Endodermal cell (in vitro differentiated cells): ENCODE results near the gene DSCAML1. TPM values are rescaled to one million over a fixed set of nuclear protein-coding genes. Genes with fewer than 3 reads are reported as not detected.

Source experiments
- DNase-seq: peaks from one replicate; pipeline ENCODE4 v3.0.0-alpha.2; 2017
- H3K27ac ChIP-seq: 2 replicates; pipeline ENCODE4 v1.5.1; 2013; ENCODE audit warnings: mild to moderate bottlenecking, low read depth, low read length, moderate library complexity
- H3K27me3 ChIP-seq: 2 replicates; pipeline ENCODE4 v1.6.1; 2013; ENCODE audit warnings: mild to moderate bottlenecking, low read length, moderate library complexity; ENCODE audit not compliant: insufficient read depth, control insufficient read depth, poor library complexity, severe bottlenecking
- H3K36me3 ChIP-seq: 2 replicates; pipeline ENCODE4 v1.7.0; 2013; ENCODE audit warnings: mild to moderate bottlenecking, low read length, moderate library complexity; ENCODE audit not compliant: control insufficient read depth, insufficient read depth
- H3K4me1 ChIP-seq: one replicate; pipeline ENCODE4 v1.7.0; 2013; ENCODE audit warnings: low read length; ENCODE audit not compliant: control insufficient read depth, insufficient read depth
- H3K4me3 ChIP-seq: 2 replicates; pipeline ENCODE4 v1.5.1; 2013; ENCODE audit warnings: mild to moderate bottlenecking, low read length, moderate library complexity
- H3K9ac ChIP-seq: 2 replicates; pipeline ENCODE4 v1.6.1; 2013; ENCODE audit warnings: mild to moderate bottlenecking, low read length, moderate library complexity; ENCODE audit not compliant: poor library complexity, severe bottlenecking; ENCODE audit errors: extremely low read depth
- H3K9me3 ChIP-seq: 2 replicates; pipeline ENCODE4 v1.6.1; 2013; ENCODE audit warnings: mild to moderate bottlenecking, low read length, moderate library complexity; ENCODE audit not compliant: control insufficient read depth
- H3K27ac Mint-ChIP-seq: 2 replicates; pipeline ENCODE4 v1.8.0; 2020; ENCODE audit warnings: mixed read lengths
- H3K27me3 Mint-ChIP-seq: 2 replicates; pipeline ENCODE4 v1.8.0; 2021; ENCODE audit warnings: mild to moderate bottlenecking, mixed read lengths; ENCODE audit not compliant: insufficient read depth
- H3K36me3 Mint-ChIP-seq: 2 replicates; pipeline ENCODE4 v1.8.0; 2020; ENCODE audit warnings: low read depth, mixed read lengths
- H3K4me1 Mint-ChIP-seq: 2 replicates; pipeline ENCODE4 v1.8.0; 2020; ENCODE audit warnings: mixed read lengths
- H3K4me3 Mint-ChIP-seq: 2 replicates; pipeline ENCODE4 v1.8.0; 2020; ENCODE audit warnings: mild to moderate bottlenecking, moderate library complexity, mixed read lengths
- H3K9me3 Mint-ChIP-seq: 2 replicates; pipeline ENCODE4 v1.8.0; 2020; ENCODE audit warnings: mild to moderate bottlenecking, mixed read lengths
- WGBS, 2 experiments: methylation state at CpG; one replicate each; pipeline versions ENCODE4 v1.1.5 to v1.1.7; 2013; ENCODE audit warnings: missing lambda C conversion rate in 2 of 2, mixed read lengths in 1 of 2; ENCODE audit not compliant: insufficient coverage in 1 of 2, insufficient read length in 1 of 2; 5-methylcytosine and 5-hydroxymethylcytosine counted together
- total RNA-seq, 2 donors: library from RNA; stranded (reverse); fragmentation: NEBNext Ultra II Directional in 1 of 2; extraction: Animal tissue kit (Norgen Biotek cat#: 25700) in 1 of 2; gene quantifications; 2 replicates in 1 of 2; 3 replicates in 1 of 2; pipeline ENCODE4 v1.2.1, GENCODE V29; 2021
- TF ChIP-seq, protein P1 (sequence below): fragments of 200-600 bp; sonication (generic); conservative IDR thresholded peaks from 2 replicates; pipeline ENCODE4 v1.5.0; 2021; ENCODE audit warnings: antibody characterized with exemption, mild to moderate bottlenecking

DSCAML1 gene
- total RNA-seq, 2 donors from 2014 or later: 5.6 to 10.9 TPM

DNA sequence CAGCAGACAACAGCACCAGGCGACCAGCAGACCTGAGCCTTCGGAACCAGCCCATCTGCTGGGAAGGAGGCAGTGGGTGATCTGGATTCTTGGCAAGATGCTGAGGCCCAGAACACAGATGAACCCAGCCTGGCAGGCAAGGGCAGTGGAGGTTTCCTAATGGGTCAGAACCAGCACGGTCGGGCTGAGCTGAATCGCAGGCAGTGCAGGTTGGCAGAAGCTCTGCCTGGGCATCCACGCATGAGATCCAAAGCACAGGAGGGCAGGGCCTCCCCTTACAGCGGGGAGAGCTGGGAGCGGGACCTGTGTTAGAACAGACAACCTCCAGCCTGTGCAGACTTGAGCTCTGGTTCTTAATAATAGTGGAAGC lies 47.5 kb downstream of the DSCAML1 start:
- Mint-ChIP-seq H3K36me3 (no peaks in the 10 kb centered on the region), H3K27me3 (peaks cover 12% of the 10 kb centered on the region), H3K27ac (no peak overlapping the region), H3K4me1 (peaks cover 22% of the 10 kb centered on the region), H3K4me3 (no peak overlapping the region), H3K9me3 (no peaks in the 10 kb centered on the region)
- no peaks in the 10 kb centered on the region for H3K36me3 ChIP-seq
- WGBS, 2 experiments: 94 to 98% methylated on average over 8 of the region's 8 CpGs
- H3K4me1 ChIP-seq: peaks cover 5% of the 10 kb centered on the region
- no peak overlapping the region for H3K9ac ChIP-seq
- no peaks in the 10 kb centered on the region for H3K9me3 ChIP-seq
- peaks cover 4% of the 10 kb centered on the region for H3K27me3 ChIP-seq
- H3K27ac ChIP-seq: no peak overlapping the region
- no peak for DNase-seq
- H3K4me3 ChIP-seq: no peak overlapping the region
- TF ChIP-seq, protein P1, sequence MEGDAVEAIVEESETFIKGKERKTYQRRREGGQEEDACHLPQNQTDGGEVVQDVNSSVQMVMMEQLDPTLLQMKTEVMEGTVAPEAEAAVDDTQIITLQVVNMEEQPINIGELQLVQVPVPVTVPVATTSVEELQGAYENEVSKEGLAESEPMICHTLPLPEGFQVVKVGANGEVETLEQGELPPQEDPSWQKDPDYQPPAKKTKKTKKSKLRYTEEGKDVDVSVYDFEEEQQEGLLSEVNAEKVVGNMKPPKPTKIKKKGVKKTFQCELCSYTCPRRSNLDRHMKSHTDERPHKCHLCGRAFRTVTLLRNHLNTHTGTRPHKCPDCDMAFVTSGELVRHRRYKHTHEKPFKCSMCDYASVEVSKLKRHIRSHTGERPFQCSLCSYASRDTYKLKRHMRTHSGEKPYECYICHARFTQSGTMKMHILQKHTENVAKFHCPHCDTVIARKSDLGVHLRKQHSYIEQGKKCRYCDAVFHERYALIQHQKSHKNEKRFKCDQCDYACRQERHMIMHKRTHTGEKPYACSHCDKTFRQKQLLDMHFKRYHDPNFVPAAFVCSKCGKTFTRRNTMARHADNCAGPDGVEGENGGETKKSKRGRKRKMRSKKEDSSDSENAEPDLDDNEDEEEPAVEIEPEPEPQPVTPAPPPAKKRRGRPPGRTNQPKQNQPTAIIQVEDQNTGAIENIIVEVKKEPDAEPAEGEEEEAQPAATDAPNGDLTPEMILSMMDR: no peak

DNA sequence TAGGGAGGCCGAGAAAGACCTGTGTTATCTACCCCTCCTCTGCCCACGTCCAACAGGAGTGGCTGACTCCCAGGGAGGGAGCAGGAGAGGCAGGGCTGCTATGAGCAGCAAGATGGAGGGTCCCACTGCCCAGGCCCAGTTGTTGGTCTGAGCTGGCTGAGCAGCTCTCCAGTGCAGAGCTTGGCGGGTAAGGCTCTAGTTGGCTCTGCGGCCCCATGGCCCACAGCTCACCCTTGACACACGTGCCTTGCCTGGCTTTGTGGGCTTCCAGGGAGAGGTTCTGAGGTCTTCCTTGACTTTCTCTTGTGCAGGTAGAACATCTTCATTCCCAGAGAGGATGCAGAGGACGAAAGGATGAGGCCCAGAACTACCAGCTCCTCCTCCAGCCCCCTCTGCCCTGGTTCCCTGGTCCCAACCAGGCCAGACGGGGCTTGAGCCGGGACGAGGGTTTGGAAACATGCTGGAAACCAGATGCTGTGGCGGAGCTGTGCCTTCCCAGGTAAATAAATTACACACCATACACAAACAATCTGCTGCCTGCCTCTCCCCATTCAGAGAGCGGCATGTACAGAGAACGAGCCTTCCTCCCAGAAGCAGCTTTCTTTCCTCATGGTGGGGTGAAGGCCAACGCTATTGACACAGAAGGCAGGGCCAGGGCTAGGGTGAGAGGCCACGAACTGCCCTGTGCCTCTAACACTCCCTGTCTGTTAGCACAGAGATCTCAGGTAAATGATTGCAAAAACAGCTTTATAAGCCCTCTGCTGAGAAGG lies 48.1 kb downstream of the DSCAML1 start:
- H3K4me3 ChIP-seq: no peak overlapping the region
- TF ChIP-seq, protein P1: no peak
- peaks cover 22% of the 10 kb centered on the region for H3K4me1 Mint-ChIP-seq
- WGBS, 2 experiments: 88 to 92% methylated on average over 10 to 14 of the region's 14 CpGs
- peaks cover 5% of the 10 kb centered on the region for H3K4me1 ChIP-seq
- no peak overlapping the region for H3K9ac ChIP-seq
- H3K36me3 Mint-ChIP-seq: no peaks in the 10 kb centered on the region
- H3K27ac Mint-ChIP-seq: no peak overlapping the region
- H3K36me3 ChIP-seq: no peaks in the 10 kb centered on the region
- no peaks in the 10 kb centered on the region for H3K9me3 ChIP-seq
- no peak overlapping the region for H3K27ac ChIP-seq
- H3K9me3 Mint-ChIP-seq: no peaks in the 10 kb centered on the region
- H3K27me3 Mint-ChIP-seq: peaks cover 12% of the 10 kb centered on the region
- DNase-seq: no peak
- H3K4me3 Mint-ChIP-seq: no peak overlapping the region
- peaks cover 4% of the 10 kb centered on the region for H3K27me3 ChIP-seq

DNA sequence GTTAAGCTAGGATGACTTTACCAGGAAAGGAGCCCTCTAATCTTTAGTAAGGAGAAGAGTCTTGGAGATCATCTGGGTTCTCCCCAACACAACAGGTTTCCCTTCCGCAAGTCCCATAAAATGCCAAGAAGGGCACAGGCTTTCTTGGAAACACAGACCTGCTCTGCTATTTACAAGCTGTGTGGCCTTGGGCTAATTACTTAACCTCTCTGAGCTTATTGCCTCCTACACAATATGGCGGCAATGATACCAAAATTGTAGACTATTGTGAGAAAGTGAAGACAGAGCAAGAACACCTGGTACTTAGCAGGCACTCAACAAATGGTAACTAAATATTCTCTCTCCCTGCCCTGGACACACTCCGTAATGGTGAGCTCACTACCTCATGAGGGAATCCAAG lies 49.1 kb downstream of the DSCAML1 start:
- H3K27ac ChIP-seq: no peak overlapping the region
- H3K4me1 ChIP-seq: peaks cover 6% of the 10 kb centered on the region
- H3K4me3 ChIP-seq: no peak overlapping the region
- H3K9me3 ChIP-seq: peaks cover 3% of the 10 kb centered on the region
- no peaks in the 10 kb centered on the region for H3K36me3 ChIP-seq
- TF ChIP-seq, protein P1: no peak
- no peak overlapping the region for H3K9ac ChIP-seq
- H3K27me3 ChIP-seq: no peaks in the 10 kb centered on the region
- Mint-ChIP-seq H3K36me3 (peaks cover 5% of the 10 kb centered on the region), H3K4me3 (no peak overlapping the region), H3K9me3 (peaks cover 10% of the 10 kb centered on the region), H3K27me3 (peaks cover 12% of the 10 kb centered on the region), H3K27ac (no peak overlapping the region), H3K4me1 (peaks cover 24% of the 10 kb centered on the region)
- DNase-seq: no peak
- 89 to 100% methylated on average over 3 of the region's 3 CpGs for WGBS, 2 experiments
